D721Med (cell line): ENCODE results near the gene ANXA6.

ENCODE experiments used
- DNase-seq: peaks from one replicate; pipeline ENCODE4 v3.0.0; 2011; ENCODE audit warnings: low spot score; ENCODE audit not compliant: insufficient read length
- FAIRE-seq: peaks from 2 replicates; lab custom pipeline; 2011; peaks lifted over from hg19 to GRCh38; lab: Jason Lieb, UNC
- CTCF ChIP-seq: IDR thresholded peaks from 2 replicates; pipeline ENCODE4 v1.5.1; 2012; ENCODE audit warnings: mild to moderate bottlenecking, control low read depth; ENCODE audit not compliant: insufficient read depth; ENCODE audit errors: missing control alignments

The ANXA6 gene

GRCh38 chr5:151096001-151096373 is 61.6 kb downstream of the ANXA6 start:
- DNase-seq = no peak
- TF ChIP-seq CTCF = no peak
- no peak for FAIRE-seq

GRCh38 chr5:151095341-151096000 is 62.1 kb downstream of the ANXA6 start:
- DNase-seq = no peak
- no peak for TF ChIP-seq CTCF
- FAIRE-seq = no peak

GRCh38 chr5:151094852-151095245 is 62.7 kb downstream of the ANXA6 start:
- DNase-seq (no peak), FAIRE-seq (no peak)
- TF ChIP-seq CTCF = no peak

GRCh38 chr5:151094030-151094851 is 63.3 kb downstream of the ANXA6 start:
- no peak for TF ChIP-seq CTCF
- DNase-seq = no peak
- FAIRE-seq = no peak

- FAIRE-seq = no peak
- no peak for TF ChIP-seq CTCF
- DNase-seq = no peak
Observed at GRCh38 chr5:151093476-151093889, 64.1 kb downstream of the ANXA6 start.

GRCh38 chr5:151092762-151093161 is 64.8 kb downstream of the ANXA6 start:
- FAIRE-seq = no peak
- TF ChIP-seq CTCF = no peak
- DNase-seq = no peak

- DNase-seq = no peak
- TF ChIP-seq CTCF = no peak
- no peak for FAIRE-seq
Observed at GRCh38 chr5:151089726-151090125, 67.9 kb downstream of the ANXA6 start.
